Aorta (tissue), 5 donors: ENCODE data around the gene C4A. TPM values are rescaled to one million over a fixed set of nuclear protein-coding genes. Genes with fewer than 3 reads are reported as not detected.
"Not testable (repeated sequence)": the region's sequence is repeated elsewhere in the genome, so short reads cannot be mapped to it uniquely, and the experiment has no call there.

ENCODE experiments used
- ATAC-seq: fragments of 200-7000 bp; cut with Tn5 transposase; one replicate; pipeline ENCODE4 v1.9.1; 2022; ENCODE audit warnings: moderate library complexity; ENCODE audit not compliant: low FRiP score
- DNase-seq, 2 donors: peaks; one replicate each; pipeline ENCODE4 v3.0.0-alpha.2; 2020
- H3K27ac ChIP-seq, 2 donors: one replicate each; pipeline ENCODE4 v1.5.1; 2013; ENCODE audit warnings: low read length in 2 of 2, mild to moderate bottlenecking in 2 of 2, moderate library complexity in 2 of 2, control low read depth in 1 of 2, inconsistent platforms in 1 of 2, low read depth in 1 of 2
- H3K27me3 ChIP-seq, 2 donors: one replicate each; pipeline ENCODE4 v1.6.1; 2013; ENCODE audit warnings: control low read depth in 1 of 2, low read length in 1 of 2, mild to moderate bottlenecking in 1 of 2, moderate library complexity in 1 of 2; ENCODE audit not compliant: insufficient read depth in 2 of 2, control insufficient read depth in 1 of 2
- H3K36me3 ChIP-seq, 2 donors: one replicate each; pipeline ENCODE4 v1.6.1; 2013; ENCODE audit warnings: control low read depth in 1 of 2, low read length in 1 of 2, mild to moderate bottlenecking in 1 of 2; ENCODE audit not compliant: insufficient read depth in 2 of 2, control insufficient read depth in 1 of 2
- H3K4me1 ChIP-seq, 2 donors: one replicate each; pipeline ENCODE4 v1.6.1; 2013; ENCODE audit warnings: low read length in 2 of 2, control low read depth in 1 of 2, mild to moderate bottlenecking in 1 of 2, moderate library complexity in 1 of 2; ENCODE audit not compliant: insufficient read depth in 2 of 2, control insufficient read depth in 1 of 2
- H3K4me3 ChIP-seq, 2 donors: one replicate each; pipeline ENCODE4 v1.5.1; 2013; ENCODE audit warnings: low read length in 2 of 2, control low read depth in 1 of 2, mild to moderate bottlenecking in 1 of 2
- H3K9me3 ChIP-seq: one replicate; pipeline ENCODE4 v1.6.1; 2013; ENCODE audit warnings: mild to moderate bottlenecking, low read length; ENCODE audit not compliant: control insufficient read depth
- WGBS, 2 donors: extraction: QIAGEN DNeasy Blood & Tissue Kit; methylation state at CpG; one replicate each; pipeline ENCODE4 v1.1.7; 2013; 5-methylcytosine and 5-hydroxymethylcytosine counted together
- intact Hi-C, 2 donors: fragments of 100-400 bp; cut with DNase I; formaldehyde crosslinking; loops; one replicate each; pipeline versions ENCODE4 v1.14.2 to v1.15.0; 2022
- polyA plus RNA-seq, 2 donors: library from polyadenylated mRNA; stranded (reverse); fragments of 200-250 nt; gene quantifications; one replicate each; pipeline ENCODE4 v1.2.3, GENCODE V29; 2013
- total RNA-seq, 2 donors: library from RNA; stranded (reverse); fragmentation: NEBNext Ultra II Directional; extraction: Animal tissue kit (Norgen Biotek cat#: 25700); gene quantifications; one replicate each; pipeline ENCODE4 v1.2.1, GENCODE V29; 2021
- donor health status: healthy with polysubstance abuse.
- donor health status: Bipolar disorder and iron deficiency.
- donor health status: DM: no; HTN: no; CAD: no.
- donor health status: DM: no; HTN: no; CAD: no.
- donor health status: DM: yes; HTN: yes; CAD: no.

C4A gene
- total and polyA plus RNA-seq, 4 donors, result 7.4 to 258 (median 94.8) TPM

DNA sequence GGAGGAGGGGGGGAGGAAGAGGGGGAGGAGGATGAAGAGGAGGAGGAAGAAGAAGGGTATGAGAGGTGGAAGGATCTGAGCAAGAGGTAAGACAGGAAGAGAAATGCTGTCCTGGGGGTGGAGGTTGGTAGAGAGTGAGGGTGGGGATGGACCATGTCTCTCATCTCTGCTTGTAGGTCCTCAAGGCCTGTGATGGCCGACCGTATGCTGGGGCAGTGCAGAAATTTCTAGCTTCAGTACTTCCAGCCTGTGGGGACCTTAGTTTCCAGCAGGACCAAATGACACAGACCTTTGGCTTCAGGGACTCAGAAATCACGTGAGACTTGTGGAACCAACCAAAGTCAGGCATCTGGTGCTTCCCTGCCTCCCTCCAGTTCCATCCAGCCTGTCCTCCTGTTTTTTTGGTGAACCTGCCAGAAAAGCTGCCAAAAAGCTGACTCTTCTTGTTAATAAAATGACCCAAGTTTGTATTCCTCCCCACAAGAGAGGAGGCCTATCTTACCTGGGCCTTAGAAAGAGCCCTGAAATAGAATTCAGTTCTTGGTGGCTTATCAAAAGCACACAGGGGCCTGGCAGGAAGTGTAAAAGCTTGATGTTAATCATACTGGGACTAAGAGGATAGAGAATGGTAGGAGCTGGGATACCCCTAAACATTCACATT lies 2.5 kb upstream of the C4A start:
- intact Hi-C loops, result loop anchor here in 1 of 2 donors (10.0 kb wide), 1 partner anchor 195 kb away; the partner anchor contains the start of genes AGPAT1 and RNF5

DNA sequence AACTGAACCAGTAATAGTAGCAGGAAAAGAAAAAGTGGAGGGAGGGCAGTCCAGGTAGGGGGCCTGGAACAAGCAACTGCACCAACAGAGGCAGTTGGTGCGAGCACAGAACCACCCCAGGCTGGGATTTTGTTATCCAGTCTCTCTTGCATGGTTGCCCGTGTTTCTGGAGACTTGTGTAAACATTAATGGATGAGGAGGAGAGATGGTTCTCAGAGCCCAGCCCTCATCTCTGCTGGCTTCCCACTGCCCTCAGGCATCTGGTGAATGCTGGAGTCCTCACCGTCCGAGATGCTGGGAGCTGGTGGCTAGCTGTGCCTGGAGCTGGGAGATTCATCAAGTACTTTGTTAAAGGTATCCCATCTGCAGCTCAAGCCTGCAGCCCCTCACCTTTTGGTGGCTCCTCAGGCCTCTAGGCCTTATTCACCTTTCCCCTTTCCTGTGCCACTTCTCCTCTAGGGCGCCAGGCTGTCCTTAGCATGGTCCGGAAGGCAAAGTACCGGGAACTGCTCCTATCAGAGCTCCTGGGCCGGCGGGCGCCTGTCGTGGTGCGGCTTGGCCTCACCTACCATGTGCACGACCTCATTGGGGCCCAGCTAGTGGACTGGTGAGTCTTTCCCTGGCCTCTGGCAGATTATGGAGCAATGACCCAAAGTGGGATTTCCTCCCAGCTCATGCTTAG lies 1.5 kb upstream of the C4A start:
- H3K27ac ChIP-seq, intact Hi-C loops: not testable (repeated sequence)
- WGBS, 2 donors, result 88 to 89% methylated on average over 12 to 13 of the region's 13 CpGs

More for the DNA sequence above, 2.5 kb upstream of the C4A start:
- Histone ChIP-seq H3K27ac (peak overlapping the region in 1 of 2 donors; percentile 11), H3K36me3 (peaks cover 0 to 5% of the 10 kb centered on the region in 2 donors), H3K27me3 (no peaks in the 10 kb centered on the region), H3K4me3 (no peak overlapping the region), H3K9me3 (no peaks in the 10 kb centered on the region), H3K4me1 (no peaks in the 10 kb centered on the region)
- ATAC-seq (no peak), DNase-seq (peak; percentile 5 to 38)
- WGBS, 2 donors, result 85 to 92% methylated on average over 3 of the region's 3 CpGs

GRCh38 chr6:31980998-31981397 lies 859 bp upstream of the C4A start:
- H3K4me3 ChIP-seq, H3K27me3 ChIP-seq, H3K36me3 ChIP-seq, H3K4me1 ChIP-seq, H3K9me3 ChIP-seq, ATAC-seq, DNase-seq, H3K27ac ChIP-seq, intact Hi-C loops: not testable (repeated sequence)
- WGBS, 2 donors, result no CpG with 5 or more reads among the region's 5 CpGs

More for the DNA sequence above, 1.5 kb upstream of the C4A start:
- H3K4me1 ChIP-seq, H3K4me3 ChIP-seq, H3K27me3 ChIP-seq, ATAC-seq, H3K36me3 ChIP-seq, H3K9me3 ChIP-seq: not testable (repeated sequence)
- peak in 1 of 2 donors; percentile 31 for DNase-seq

GRCh38 chr6:31989363-31989762 lies 7.5 kb downstream of the C4A start:
- H3K27me3 ChIP-seq, ATAC-seq, H3K27ac ChIP-seq, intact Hi-C loops, H3K9me3 ChIP-seq, H3K4me3 ChIP-seq, DNase-seq, H3K36me3 ChIP-seq, H3K4me1 ChIP-seq: not testable (repeated sequence)
- WGBS, 2 donors, result no CpG with 5 or more reads among the region's 10 CpGs

DNA sequence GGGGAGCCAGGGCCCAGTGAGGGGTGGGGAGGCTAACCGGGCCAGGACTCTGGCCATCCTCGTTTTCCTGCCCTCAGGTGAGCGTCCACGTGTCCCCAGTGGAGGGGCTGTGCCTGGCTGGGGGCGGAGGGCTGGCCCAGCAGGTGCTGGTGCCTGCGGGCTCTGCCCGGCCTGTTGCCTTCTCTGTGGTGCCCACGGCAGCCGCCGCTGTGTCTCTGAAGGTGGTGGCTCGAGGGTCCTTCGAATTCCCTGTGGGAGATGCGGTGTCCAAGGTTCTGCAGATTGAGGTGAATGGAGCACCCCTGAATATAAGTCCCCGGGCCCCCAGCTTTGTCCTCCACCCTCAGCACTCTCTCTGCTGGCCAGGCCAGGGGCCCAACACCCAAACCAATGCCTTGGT lies 12.6 kb downstream of the C4A start:
- intact Hi-C loops, H3K4me3 ChIP-seq, H3K9me3 ChIP-seq, H3K27me3 ChIP-seq, ATAC-seq, H3K36me3 ChIP-seq, H3K27ac ChIP-seq, H3K4me1 ChIP-seq: not testable (repeated sequence)
- 95 to 96% methylated on average over 8 to 11 of the region's 14 CpGs for WGBS, 2 donors
- DNase-seq, result peak in 1 of 2 donors; percentile 8

DNA sequence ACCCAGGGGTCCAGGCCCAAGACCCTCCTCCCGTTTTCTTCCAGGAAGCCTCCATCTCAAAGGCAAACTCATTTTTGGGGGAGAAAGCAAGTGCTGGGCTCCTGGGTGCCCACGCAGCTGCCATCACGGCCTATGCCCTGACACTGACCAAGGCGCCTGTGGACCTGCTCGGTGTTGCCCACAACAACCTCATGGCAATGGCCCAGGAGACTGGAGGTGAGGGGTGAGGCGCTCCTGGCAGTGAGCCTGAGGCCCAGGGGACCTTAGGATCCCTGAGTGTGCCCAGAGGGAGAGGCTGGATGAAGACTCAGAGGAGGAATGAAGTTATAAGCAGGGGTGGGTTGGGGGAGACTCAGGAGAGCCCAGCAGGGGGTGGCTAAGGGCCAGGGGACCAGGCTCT lies 14.5 kb downstream of the C4A start:
- H3K36me3 ChIP-seq, H3K9me3 ChIP-seq, H3K4me3 ChIP-seq, H3K27me3 ChIP-seq, intact Hi-C loops, H3K27ac ChIP-seq, H3K4me1 ChIP-seq, ATAC-seq: not testable (repeated sequence)
- 88 to 91% methylated on average over 6 of the region's 6 CpGs for WGBS, 2 donors
- DNase-seq, result peak in 1 of 2 donors; percentile 35

DNA sequence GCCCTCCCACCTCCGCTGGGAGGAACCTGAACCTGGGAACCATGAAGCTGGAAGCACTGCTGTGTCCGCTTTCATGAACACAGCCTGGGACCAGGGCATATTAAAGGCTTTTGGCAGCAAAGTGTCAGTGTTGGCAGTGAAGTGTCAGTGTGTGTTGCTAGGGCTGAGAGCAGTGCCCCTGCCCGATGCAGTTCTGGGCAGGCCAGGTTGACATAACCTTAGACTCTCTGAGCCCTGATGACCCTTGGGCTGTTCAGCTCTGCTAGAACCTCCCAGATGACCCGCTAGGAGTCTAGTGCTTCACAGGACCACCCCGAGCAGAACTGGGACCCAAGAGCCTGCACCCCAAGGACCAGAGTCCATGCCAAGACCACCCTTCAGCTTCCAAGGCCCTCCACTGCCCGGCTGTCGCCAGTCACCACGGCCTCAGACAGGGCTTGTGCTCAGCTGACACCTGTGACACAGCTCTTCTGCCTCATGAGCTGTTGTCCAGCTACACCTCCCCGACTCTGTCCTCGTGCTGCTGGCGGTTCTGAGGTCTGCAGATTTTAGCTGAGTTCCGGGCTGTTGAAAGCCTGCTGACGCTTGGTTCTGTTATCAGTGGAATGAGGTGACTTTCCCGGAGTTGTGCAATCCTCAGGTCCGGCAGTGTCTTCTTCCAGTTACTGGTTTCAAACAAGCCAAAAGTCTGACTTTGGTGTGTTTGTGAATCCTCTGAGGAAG lies 20.9 kb downstream of the C4A start:
- DNase-seq, H3K27ac ChIP-seq, H3K27me3 ChIP-seq, H3K9me3 ChIP-seq, H3K4me1 ChIP-seq, H3K36me3 ChIP-seq, H3K4me3 ChIP-seq, intact Hi-C loops: not testable (repeated sequence)
- no CpG with 5 or more reads among the region's 15 CpGs for WGBS, 2 donors
- peak; percentile 9 for ATAC-seq

DNA sequence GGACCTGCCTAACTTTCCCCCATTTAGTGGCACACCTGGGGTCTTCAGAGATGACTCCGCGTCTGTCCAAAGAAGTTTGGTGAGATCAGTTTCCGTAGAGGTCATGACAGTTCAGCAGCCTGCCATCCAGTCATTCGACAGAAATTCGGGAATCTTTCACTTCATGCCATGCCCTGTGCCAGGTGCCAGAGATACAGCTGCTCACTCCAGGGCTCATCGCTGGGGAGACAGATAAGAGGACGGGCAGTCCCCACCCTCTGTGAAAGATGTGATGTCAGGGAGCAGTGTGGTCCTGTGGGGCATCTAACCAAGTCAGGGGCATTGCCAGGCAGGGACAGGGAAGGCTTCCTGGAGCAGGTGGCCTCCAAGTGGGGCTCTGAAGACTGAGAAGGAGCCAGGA lies 21.4 kb downstream of the C4A start:
- intact Hi-C loops, ATAC-seq, H3K27me3 ChIP-seq, H3K36me3 ChIP-seq, DNase-seq, H3K4me1 ChIP-seq, H3K9me3 ChIP-seq, H3K4me3 ChIP-seq, H3K27ac ChIP-seq: not testable (repeated sequence)
- WGBS, 2 donors, result no CpG with 5 or more reads among the region's 7 CpGs
